HepG2 (cell line): Measurements from ENCODE around the gene TEX22. TPM values are rescaled to one million over a fixed set of nuclear protein-coding genes. Genes with fewer than 3 reads are reported as not detected.

ENCODE experiments used
- ATAC-seq: fragments of 200-7000 bp; cut with Tn5 transposase; 3 replicates; pipeline ENCODE4 v1.9.1; 2020; ENCODE audit warnings: mild to moderate bottlenecking, moderate library complexity
- BruUV-seq: library from RNA; stranded (reverse); fragments of 400-500 nt; replicated peaks from 2 replicates; lab custom pipeline; 2021; lab: Mats Ljungman, UMichigan
- CTCF ChIA-PET: fragments of 300-600 bp; formaldehyde crosslinking; extraction: SDS; loops from one replicate; lab custom pipeline; 2021; ENCODE audit warnings: low total read pairs, inconsistent platforms, low intra/inter-chr PET ratio; lab: Yijun Ruan, JAX
- POLR2A ChIA-PET: fragments of 350-600 bp; sonication (Branson Sonifier 250); formaldehyde crosslinking; loops from one replicate; lab custom pipeline; 2020; ENCODE audit warnings: antibody characterized with exemption, inconsistent platforms; lab: Yijun Ruan, JAX
- DNase-seq: peaks from one replicate; pipeline ENCODE4 v3.0.0-alpha.2; 2015; ENCODE audit warnings: low spot score
- FAIRE-seq: peaks from 3 replicates; lab custom pipeline; 2011; peaks lifted over from hg19 to GRCh38; lab: Jason Lieb, UNC
- H2AFZ ChIP-seq: one replicate; pipeline ENCODE4 v1.6.1; 2011; ENCODE audit warnings: low read length, inconsistent platforms
- H3K27ac ChIP-seq: fragments of 300-600 bp; 3 replicates; pipeline ENCODE4 v1.8.0; 2011; ENCODE audit warnings: mixed run types, mild to moderate bottlenecking, mixed read lengths, low read length, inconsistent platforms; ENCODE audit not compliant: insufficient read depth; ENCODE audit errors: extremely low read length
- H3K27me3 ChIP-seq, 2 experiments: fragments of 200-600 bp in 1 of 2; 2 replicates in 1 of 2; 3 replicates in 1 of 2; pipeline versions ENCODE4 v1.6.0 to v1.8.0; 2011; ENCODE audit warnings: low read length in 2 of 2, mild to moderate bottlenecking in 2 of 2, moderate library complexity in 2 of 2, inconsistent platforms in 1 of 2; ENCODE audit not compliant: insufficient read depth in 2 of 2, control insufficient read depth in 1 of 2
- H3K36me3 ChIP-seq, 2 experiments: fragments of 200-600 bp in 1 of 2; replicated peaks in 1 of 2; 2 replicates in 1 of 2; 3 replicates in 1 of 2; pipeline versions ENCODE4 v1.5.1 to v1.8.0; 2011; ENCODE audit warnings: low read length in 2 of 2, inconsistent platforms in 1 of 2; ENCODE audit not compliant: insufficient read depth in 2 of 2, control insufficient read depth in 1 of 2
- H3K4me1 ChIP-seq: 2 replicates; pipeline ENCODE4 v1.5.1; 2012; ENCODE audit warnings: low read length, inconsistent platforms; ENCODE audit not compliant: insufficient read depth
- H3K4me2 ChIP-seq: 2 replicates; pipeline ENCODE4 v1.6.0; 2011; ENCODE audit warnings: low read depth, low read length, inconsistent platforms
- H3K4me3 ChIP-seq, 3 experiments: fragments of 200-600 bp in 1 of 3; sonication (generic), shearing (Covaris generic) in 1 of 3; replicated peaks in 1 of 3; 2 replicates each; pipeline ENCODE4 v1.5.1; 2011 to 2016; ENCODE audit warnings: low read length in 3 of 3, inconsistent platforms in 2 of 3, low read depth in 2 of 3, mild to moderate bottlenecking in 2 of 3, control low read depth in 1 of 3, mixed read lengths in 1 of 3; ENCODE audit not compliant: insufficient read depth in 1 of 3
- H3K79me2 ChIP-seq: one replicate; pipeline ENCODE4 v1.6.1; 2011; ENCODE audit warnings: low read length, inconsistent platforms; ENCODE audit not compliant: insufficient read depth
- H3K9ac ChIP-seq: 2 replicates; pipeline ENCODE4 v1.6.0; 2011; ENCODE audit warnings: mild to moderate bottlenecking, low read depth, low read length, inconsistent platforms; ENCODE audit not compliant: insufficient read depth
- H3K9me3 ChIP-seq: 2 replicates; pipeline ENCODE4 v1.5.1; 2012; ENCODE audit warnings: mild to moderate bottlenecking, low read length
- H4K20me1 ChIP-seq: 2 replicates; pipeline ENCODE4 v1.6.0; 2011; ENCODE audit warnings: inconsistent platforms, mild to moderate bottlenecking, low read length, moderate library complexity; ENCODE audit not compliant: insufficient read depth
- BHLHE40 ChIP-seq: IDR thresholded peaks from 2 replicates; pipeline ENCODE4 v1.6.1; 2011; ENCODE audit warnings: low read length, improper control_type of control experiment
- IRF2 ChIP-seq: IDR thresholded peaks from 2 replicates; pipeline ENCODE4 v1.6.1; 2018; ENCODE audit warnings: missing genetic modification reagents, missing compliant biosample characterization
- KDM2A ChIP-seq: sonication (generic); formaldehyde crosslinking; IDR thresholded peaks from 2 replicates; pipeline ENCODE4 v1.4.0; 2020; ENCODE audit warnings: low read depth, missing genetic modification reagents, borderline replicate concordance
- RBFOX2 ChIP-seq: fragments of 200-400 bp; formaldehyde crosslinking; IDR thresholded peaks from 2 replicates; pipeline ENCODE4 v1.6.1; 2017; ENCODE audit warnings: low read depth, mild to moderate bottlenecking, low read length
- U2AF1 ChIP-seq: fragments of 200-400 bp; formaldehyde crosslinking; optimal IDR thresholded peaks from 2 replicates; pipeline ENCODE3; 2017; ENCODE audit warnings: mild to moderate bottlenecking, low read depth, low read length
- ZNF225 ChIP-seq: sonication (generic); formaldehyde crosslinking; IDR thresholded peaks from 2 replicates; pipeline ENCODE4 v1.4.0; 2020; ENCODE audit warnings: mild to moderate bottlenecking, missing genetic modification reagents
- ZNF333 ChIP-seq: sonication (generic); formaldehyde crosslinking; IDR thresholded peaks from 2 replicates; pipeline ENCODE4 v1.4.0; 2020; ENCODE audit warnings: mild to moderate bottlenecking, missing genetic modification reagents, borderline replicate concordance
- ZNF569 ChIP-seq: sonication (generic); formaldehyde crosslinking; IDR thresholded peaks from 2 replicates; pipeline ENCODE4 v1.5.0; 2020; ENCODE audit warnings: mild to moderate bottlenecking, missing genetic modification reagents, moderate library complexity, borderline replicate concordance
- ZNF678 ChIP-seq: sonication (generic); formaldehyde crosslinking; IDR thresholded peaks from 2 replicates; pipeline ENCODE4 v1.4.0; 2020; ENCODE audit warnings: mild to moderate bottlenecking, missing genetic modification reagents
- WGBS: methylation state at CpG from one replicate; pipeline ENCODE4 v1.1.6; 2017; ENCODE audit warnings: low lambda C conversion rate; 5-methylcytosine and 5-hydroxymethylcytosine counted together
- in situ Hi-C: cut with HindIII; loops from 2 replicates; pipeline ENCODE4 v1.10.0; 2017; ENCODE audit warnings: low pct_unique_long_range_greater_than_20kb; ENCODE audit not compliant: extremely low pct_ligation_motif_present
- intact Hi-C: fragments of 100-400 bp; cut with micrococcal nuclease; formaldehyde crosslinking; loops from one replicate; pipeline ENCODE4 v1.10.0; 2022; ENCODE audit not compliant: unreplicated experiment
- polyA plus RNA-seq, 8 experiments: library from polyadenylated mRNA; depleted of rRNA in 3 of 8; stranded (reverse) in 7 of 8; unstranded in 1 of 8; fragments of >200 nt; fragmentation: Illumina TruSeq in 4 of 8; extraction: Trizol in 4 of 8; gene quantifications; 2 replicates each; pipeline versions ENCODE4 v1.2.1 to v1.2.3, GENCODE V29; 2011 to 2016; ENCODE audit warnings: low read depth in 4 of 8, missing spikeins in 1 of 8, mixed read lengths in 1 of 8; ENCODE audit not compliant: insufficient read depth in 1 of 8
- total RNA-seq, 5 experiments: library from RNA; depleted of rRNA; stranded (reverse); fragments of >200 nt; fragmentation: Illumina TruSeq; extraction: Trizol; gene quantifications; 2 replicates each; pipeline ENCODE4 v1.2.3, GENCODE V29; 2016; ENCODE audit warnings: low read depth in 1 of 5
- TF ChIP-seq, protein P1 (sequence below): sonication (generic); formaldehyde crosslinking; IDR thresholded peaks from 2 replicates; pipeline ENCODE4 v1.9.0; 2021; ENCODE audit warnings: missing genetic modification reagents, borderline replicate concordance

The TEX22 gene
- total and polyA plus RNA-seq, 2 of the 13 experiments (the other 11 are each of a cell fraction or from before 2014, with no cell fraction given), result 0.07 to 0.27 TPM

DNA sequence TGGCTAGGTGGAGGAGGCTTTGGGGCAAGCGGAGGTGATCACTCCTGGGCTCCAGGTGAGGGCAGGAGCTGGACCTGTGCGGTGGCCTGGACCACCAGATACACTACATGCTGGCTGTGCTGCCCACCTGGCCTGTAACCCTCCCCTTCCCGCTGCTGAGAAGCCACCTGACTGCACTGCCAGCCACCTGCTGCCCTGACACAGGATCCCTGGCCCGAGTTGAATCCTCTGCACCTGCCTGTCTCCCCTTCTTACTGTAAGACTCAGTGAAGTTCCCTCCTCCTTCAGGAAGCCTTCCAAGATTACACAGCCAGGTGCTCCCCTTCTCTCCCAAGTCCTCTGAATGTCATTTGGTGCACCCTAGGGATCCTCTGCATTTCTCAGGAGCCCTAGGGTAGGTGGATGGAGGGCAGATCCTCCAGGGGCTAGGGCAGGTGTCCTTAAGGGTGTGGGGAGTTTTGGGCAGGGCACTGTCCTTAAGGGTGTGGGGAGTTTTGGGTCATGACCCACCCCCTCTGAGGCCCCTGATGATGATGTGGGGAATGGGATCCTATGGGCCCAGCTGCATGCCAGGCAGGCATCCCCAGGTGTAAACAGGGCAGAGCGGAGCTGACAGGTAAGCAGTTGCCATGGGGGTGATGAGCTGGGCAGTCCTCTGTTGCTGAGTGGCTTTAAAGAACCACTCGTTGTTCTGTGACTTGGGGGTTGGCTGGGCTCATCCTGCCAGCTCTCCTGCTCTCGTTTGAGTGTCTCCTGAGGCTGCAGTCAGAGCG, 14.6 kb downstream of the TEX22 start:
- no peaks in the 10 kb centered on the region for H3K9me3 ChIP-seq
- H3K9ac ChIP-seq, result no peak overlapping the region
- ChIA-PET CTCF (no interaction called here), POLR2A (no interaction called here)
- ATAC-seq (no peak), FAIRE-seq (no peak), DNase-seq (no peak)
- H3K4me1 ChIP-seq, result peaks cover 47% of the 10 kb centered on the region
- H4K20me1 ChIP-seq, result no peaks in the 10 kb centered on the region; the same call in 1 of the 2 replicates
- BruUV-seq, result no TSS peak
- no peak overlapping the region for H3K27ac ChIP-seq
- intact Hi-C loops (loop anchor here (5.0 kb wide), 1 partner anchor 74 kb away; the partner anchor contains the start of gene CRIP1), in situ Hi-C loops (no loop called here)
- no peak overlapping the region for H2AFZ ChIP-seq
- H3K36me3 ChIP-seq, result no peaks in the 10 kb centered on the region
- peaks cover 2 to 51% of the 10 kb centered on the region in 2 experiments; a peak in 4 of 5 replicates for H3K27me3 ChIP-seq
- no CpG with 5 or more reads among the region's 8 CpGs for WGBS
- no peak overlapping the region for H3K4me3 ChIP-seq
- H3K79me2 ChIP-seq, result no peaks in the 10 kb centered on the region
- H3K4me2 ChIP-seq, result no peak overlapping the region
- TF ChIP-seq ZNF569 (CRISPR knock-in tag) (no peak), KDM2A (CRISPR knock-in tag) (0 out of 2 replicates have a peak, but pooled peaks have one; percentile 4)

DNA sequence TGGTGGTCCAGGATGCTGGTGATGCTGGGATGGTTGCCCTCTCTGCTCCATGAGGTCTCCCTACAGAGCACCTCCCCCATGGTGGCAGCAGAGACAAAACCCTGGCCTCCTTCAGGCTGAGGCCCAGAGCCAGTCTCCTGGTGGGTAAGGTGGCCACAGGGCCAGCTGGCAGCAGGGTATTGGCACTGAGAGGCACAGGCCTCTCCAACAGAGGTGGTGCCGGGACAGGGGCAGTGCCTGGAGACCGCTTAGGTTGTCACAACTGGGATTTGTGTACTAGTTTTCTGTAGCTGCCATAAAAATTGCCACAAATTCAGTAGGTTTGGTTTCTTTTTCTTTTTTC, 15.2 kb downstream of the TEX22 start:
- intact Hi-C loops, result loop anchor here (5.0 kb wide), 1 partner anchor 74 kb away; the partner anchor contains the start of gene CRIP1
- Histone ChIP-seq H3K9me3 (no peaks in the 10 kb centered on the region), H2AFZ (no peak overlapping the region), H4K20me1 (no peaks in the 10 kb centered on the region; the same call in 1 of the 2 replicates), H3K27ac (no peak overlapping the region), H3K9ac (no peak overlapping the region), H3K4me2 (no peak overlapping the region), H3K4me3 (no peak overlapping the region), H3K4me1 (peaks cover 53% of the 10 kb centered on the region), H3K27me3 (peaks cover 2 to 51% of the 10 kb centered on the region in 2 experiments; a peak in 4 of 5 replicates), H3K36me3 (no peaks in the 10 kb centered on the region), H3K79me2 (peaks cover 2% of the 10 kb centered on the region)
- WGBS, result 95% methylated on average over 2 of the region's 2 CpGs
- no TSS peak for BruUV-seq
- CTCF ChIA-PET, result no interaction called here
- ATAC-seq (no peak), FAIRE-seq (no peak), DNase-seq (no peak)
- TF ChIP-seq BHLHE40 (no peak), RBFOX2 (no peak), U2AF1 (no peak), ZNF678 (CRISPR knock-in tag) (no peak), ZNF225 (CRISPR knock-in tag) (no peak), IRF2 (no peak), ZNF333 (CRISPR knock-in tag) (no peak)
- TF ChIP-seq, protein P1, sequence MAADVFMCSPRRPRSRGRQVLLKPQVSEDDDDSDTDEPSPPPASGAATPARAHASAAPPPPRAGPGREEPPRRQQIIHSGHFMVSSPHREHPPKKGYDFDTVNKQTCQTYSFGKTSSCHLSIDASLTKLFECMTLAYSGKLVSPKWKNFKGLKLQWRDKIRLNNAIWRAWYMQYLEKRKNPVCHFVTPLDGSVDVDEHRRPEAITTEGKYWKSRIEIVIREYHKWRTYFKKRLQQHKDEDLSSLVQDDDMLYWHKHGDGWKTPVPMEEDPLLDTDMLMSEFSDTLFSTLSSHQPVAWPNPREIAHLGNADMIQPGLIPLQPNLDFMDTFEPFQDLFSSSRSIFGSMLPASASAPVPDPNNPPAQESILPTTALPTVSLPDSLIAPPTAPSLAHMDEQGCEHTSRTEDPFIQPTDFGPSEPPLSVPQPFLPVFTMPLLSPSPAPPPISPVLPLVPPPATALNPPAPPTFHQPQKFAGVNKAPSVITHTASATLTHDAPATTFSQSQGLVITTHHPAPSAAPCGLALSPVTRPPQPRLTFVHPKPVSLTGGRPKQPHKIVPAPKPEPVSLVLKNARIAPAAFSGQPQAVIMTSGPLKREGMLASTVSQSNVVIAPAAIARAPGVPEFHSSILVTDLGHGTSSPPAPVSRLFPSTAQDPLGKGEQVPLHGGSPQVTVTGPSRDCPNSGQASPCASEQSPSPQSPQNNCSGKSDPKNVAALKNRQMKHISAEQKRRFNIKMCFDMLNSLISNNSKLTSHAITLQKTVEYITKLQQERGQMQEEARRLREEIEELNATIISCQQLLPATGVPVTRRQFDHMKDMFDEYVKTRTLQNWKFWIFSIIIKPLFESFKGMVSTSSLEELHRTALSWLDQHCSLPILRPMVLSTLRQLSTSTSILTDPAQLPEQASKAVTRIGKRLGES (CRISPR knock-in tag), result no peak
- POLR2A ChIA-PET, result no interaction called here
- in situ Hi-C loops, result no loop called here
